ENCODE measurements around the gene DNHD1.

Gene DNHD1, protein sequence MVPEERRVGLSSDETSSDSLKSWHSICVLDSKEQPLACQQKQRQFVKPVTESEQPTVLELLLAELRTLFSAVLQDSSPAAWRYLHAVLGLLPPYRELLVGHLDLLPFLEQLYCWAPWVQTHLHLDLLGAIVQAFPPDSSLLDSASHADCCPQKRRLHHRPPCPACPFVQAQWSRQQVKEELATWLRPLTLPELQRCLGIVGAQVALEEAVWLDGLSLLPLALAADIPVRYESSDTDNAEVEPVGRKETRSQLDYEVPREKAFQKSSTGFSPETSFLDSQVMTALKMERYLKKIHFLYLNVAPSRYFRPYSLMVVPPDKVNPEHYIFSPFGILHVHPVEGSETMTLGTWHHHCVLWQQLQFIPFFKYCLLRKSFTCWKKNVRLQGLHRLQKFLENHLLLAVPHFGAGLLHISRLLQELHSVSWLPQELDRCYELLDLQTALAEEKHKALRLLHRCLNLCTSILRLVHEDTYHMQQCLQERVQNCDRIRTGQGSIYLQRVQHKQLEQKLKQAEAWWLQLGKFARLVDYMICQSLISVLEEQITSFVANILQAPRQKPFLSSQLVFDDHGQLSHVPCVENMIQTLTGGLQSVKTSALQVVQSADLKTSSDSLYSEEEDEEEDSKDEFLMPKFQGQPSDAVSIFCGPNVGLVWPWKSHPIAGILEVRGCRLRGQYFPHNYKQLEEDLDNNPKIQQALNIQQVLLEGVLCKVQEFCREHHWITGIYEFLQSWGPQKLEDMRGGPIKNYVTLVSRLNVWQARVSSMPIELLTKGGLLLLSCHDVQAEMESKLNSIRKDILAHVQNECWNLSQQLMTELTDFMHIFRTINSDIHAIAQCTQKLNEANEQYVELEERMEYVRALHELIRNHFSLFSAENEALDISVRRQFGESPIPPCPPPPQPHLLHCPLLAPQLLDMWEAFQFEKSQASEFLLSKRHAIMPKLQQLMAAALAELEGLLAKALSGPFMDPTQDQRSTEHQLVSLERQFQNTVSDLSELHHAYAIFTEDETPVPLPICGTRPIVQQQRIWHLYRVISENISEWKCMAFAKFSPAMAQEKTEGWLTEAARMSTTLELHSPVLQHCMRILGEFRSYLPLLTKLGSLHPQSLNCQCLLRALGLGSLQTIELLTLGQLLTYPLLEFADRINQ (N-terminal part only)

DNA sequence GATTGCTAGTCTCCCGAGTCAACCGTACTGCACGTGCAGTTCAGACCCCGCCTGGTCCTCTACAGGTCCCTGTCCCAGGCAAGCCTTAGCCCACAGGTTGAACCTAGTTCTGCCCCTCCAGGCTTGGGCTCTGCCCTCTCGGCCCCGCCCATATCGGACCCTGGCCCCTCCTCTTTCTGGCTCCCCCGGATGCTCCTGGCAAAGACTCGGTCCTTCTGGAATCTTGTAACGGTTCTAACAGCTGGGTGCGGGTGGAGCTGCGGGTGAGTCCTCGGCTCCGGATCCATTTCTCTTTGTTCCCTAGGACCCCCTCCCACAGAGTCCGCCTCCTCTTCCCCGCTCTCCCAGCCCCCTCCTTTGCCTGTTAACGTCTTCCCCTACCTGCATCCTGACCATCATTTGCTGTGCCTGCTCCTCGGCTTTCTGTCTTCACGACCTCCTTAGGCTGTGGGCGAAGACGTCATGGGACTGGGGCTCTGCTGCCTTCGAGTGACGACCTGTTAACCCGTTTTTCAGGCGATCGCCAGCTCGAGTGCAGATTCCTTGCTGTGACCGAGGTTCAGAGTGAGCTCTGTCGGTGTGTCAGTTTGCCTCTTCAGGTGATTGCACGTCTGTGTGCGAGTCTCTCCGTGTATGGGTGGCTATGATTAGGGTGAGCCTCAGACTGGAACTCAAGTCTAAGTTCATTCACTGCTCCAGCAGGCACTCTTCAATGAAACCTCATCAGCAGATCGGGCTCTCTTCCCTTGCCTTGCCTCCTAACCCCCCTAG, at the start of gene DNHD1:
Gene DNHD1 (plus strand): TSS at position 212 of the 771 bp plus-strand sequence. CDS start 936 bp downstream, outside the sequence.
- DNase-seq, result no peak

DNA sequence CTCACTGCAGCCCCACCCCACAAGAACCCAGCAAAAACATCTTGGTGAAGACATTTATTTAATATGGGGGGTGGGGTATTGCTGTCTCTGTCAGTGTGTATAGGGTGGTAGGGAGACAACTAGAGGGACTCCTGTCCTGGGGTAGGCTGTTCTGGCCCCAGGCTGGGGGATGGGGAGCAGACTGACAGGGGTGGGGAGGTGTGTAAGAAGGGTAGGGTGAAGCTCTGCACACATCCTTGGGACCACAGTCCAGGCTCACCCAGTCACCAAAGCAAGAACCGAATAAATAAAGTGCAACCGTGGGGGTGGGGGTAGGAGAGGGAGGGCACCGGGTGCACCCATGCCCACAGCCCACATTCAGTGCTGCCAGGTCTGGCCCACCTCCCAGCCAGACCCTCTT, 48.5 kb upstream of the DNHD1 start:
- no peak for DNase-seq

DNA sequence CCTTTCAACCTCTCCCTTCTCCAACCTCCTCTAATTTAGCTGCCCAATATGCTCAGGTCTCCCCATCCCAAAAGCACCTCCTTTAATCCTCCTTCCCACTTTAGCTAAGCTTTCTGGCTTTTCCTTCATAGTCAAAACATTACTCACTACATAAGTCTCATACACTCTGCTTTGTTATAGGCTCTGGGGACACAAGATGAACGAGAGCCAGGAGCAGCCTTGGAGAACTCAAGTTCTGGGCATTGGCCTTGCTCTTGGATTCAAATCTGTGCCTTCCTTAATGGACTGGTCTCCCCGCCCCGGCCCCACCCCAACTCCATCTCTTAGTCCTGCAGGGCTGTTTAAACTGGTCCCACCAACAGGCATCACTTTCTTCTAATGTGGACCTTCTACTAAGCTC, 44.9 kb upstream of the DNHD1 start:
- no peak for DNase-seq

DNA sequence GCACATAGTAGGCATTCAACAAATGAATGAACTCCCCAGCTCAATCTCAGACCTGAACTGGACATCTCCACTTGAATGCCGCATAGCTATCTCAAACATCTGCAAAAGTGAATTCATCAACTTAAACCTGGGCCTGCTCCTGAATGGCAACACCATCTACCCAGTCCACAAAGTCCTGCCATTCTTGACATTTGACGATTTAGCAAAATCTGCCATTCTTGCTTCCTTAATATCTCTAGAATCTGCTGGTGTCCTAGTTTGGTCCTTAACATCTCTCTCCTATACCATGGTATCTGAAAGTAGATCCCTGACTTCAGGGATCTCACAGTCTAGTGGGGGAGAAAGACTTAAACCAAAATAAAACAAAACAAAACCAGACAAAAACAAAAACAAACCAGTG, 43.9 kb upstream of the DNHD1 start:
- DNase-seq, result no peak

DNA sequence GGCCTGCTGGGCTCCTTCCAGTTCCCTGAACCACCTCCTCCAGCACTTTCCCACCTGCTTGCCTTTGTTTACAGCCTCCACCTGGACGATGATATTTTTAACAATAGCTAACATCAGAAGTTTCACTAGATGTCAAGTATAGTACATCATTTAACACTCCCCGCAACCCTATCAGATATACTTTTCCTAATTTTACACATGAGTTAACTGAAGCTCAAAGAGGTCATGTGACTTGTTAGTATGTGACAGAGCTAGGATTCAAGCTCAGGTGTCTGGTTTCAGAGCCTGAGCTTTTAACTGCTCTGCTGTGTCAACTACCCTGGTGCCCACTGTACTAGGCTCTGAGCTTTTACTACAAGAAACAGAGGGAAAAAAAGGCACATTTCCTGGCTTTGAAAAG, 42.0 kb upstream of the DNHD1 start:
- no peak for DNase-seq

DNA sequence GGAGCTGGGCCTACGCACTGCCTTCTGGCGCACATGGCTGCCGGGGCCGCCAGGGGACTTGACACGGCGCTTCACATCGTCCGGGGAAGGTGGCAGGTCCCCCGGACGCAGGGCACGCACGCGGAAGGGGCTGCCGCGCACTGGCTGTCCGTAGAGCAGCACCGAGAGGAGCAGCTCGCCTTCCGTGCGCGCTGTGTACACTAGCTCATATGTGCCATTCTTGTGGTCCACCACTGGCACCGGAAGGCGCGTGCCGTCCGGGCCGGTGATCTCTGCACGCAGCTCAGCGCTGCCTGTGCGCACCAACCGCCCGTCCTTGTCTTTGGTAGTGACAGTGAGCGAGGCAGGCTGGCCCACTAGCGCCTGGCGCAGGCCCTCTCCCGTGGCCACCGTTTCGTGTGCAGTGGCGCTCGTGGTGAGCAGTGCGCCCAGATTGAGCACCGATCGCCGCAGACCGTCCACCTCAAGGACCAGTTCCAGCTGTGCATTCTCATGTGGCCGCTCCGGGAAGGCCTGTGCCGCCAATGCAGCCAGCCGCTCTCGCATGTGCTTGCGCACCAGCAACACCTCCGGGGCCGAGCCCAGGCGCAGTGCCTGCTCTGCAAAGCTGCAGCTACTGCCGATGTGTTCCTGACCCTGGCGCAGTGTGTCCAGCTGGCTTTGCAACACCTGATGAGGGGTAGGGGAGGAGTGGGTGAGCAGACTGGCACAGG, 40.6 kb upstream of the DNHD1 start:
- DNase-seq, result no peak

DNA sequence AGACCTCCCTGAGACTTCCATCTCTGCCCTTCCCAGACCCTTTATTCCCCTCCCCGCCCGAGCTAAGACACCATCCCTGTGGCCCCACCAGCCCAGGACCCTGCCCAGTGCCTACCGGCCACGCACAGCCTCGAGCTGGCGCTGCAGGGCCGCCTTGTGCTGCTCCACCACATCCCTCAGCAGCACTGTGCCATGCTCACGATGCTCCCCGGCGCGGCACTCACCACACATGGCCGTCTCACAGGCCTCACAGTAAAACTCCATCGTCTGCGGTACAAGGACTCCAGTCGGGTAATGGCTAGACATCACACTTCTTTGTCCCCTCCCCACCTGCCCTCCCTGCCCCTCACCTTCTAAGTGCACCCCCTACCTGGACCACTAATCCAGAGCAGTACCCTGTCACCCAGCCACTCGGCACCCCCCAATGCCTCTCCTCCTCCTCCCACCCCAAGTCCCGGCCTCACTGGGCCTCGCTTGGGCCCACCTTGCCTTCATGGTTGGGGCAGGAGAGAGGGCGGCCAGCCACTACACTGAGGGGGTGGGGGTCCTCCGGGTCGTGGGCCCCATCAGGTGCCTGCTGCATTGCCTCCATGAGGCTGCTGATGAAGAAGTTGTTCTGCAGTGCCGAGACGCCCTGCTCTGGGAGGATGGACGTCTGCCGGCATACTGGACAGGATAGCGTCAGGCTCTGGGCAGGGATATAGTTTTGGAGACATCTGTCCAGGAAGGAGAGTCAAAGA, 39.3 kb upstream of the DNHD1 start:
- DNase-seq, result no peak

DNA sequence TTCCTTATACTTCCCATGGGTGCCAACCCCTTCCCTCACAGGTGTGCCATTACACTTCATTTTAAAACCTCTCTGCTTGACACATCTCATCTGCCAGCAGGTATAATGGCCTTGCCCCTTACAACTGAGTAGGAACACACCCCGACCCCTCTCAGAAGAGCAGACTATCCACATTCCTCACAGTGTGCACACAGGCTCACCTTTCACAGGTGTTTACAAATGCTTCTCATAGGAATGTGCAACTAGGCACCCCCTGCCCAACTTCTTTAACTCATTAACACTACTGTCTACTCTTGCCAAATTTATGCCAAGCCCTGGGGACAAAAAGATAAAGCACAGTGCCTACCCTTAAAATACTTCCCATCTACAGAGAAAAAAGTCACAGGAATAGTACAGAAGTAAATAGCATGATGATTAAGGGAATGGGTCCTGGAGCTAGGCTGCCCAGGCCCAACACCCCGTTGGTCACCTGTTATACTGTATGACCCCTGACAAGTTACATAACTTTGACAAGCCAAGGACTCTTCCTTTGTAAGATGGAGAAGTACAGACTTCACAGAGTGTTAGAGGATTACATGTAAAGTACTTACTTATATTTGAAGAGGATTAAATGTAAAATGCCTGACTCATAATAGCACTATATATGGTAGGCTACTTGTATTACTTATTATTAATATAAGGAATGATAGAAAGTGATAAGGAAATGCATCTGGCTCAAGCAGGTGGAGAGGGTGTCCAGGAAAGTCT, 38.6 kb upstream of the DNHD1 start:
- no peak for DNase-seq

DNA sequence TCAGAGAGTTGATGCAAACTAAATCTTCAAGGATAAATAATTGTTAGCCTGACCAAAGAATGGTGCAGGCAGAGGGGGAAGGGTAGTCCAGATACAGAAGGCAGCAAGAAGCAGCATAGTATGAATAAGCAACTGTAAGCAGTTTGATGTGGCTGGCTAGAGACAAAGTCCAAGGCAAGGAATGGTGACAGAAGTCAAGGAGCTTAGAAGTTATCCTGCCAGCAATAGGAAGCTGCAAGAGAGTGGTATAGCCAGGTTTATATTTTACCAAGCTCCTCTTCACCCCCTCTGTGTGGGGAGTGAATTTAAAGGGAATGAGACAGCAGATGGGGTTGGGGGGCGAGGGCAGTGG, 38.0 kb upstream of the DNHD1 start:
- DNase-seq, result no peak

DNA sequence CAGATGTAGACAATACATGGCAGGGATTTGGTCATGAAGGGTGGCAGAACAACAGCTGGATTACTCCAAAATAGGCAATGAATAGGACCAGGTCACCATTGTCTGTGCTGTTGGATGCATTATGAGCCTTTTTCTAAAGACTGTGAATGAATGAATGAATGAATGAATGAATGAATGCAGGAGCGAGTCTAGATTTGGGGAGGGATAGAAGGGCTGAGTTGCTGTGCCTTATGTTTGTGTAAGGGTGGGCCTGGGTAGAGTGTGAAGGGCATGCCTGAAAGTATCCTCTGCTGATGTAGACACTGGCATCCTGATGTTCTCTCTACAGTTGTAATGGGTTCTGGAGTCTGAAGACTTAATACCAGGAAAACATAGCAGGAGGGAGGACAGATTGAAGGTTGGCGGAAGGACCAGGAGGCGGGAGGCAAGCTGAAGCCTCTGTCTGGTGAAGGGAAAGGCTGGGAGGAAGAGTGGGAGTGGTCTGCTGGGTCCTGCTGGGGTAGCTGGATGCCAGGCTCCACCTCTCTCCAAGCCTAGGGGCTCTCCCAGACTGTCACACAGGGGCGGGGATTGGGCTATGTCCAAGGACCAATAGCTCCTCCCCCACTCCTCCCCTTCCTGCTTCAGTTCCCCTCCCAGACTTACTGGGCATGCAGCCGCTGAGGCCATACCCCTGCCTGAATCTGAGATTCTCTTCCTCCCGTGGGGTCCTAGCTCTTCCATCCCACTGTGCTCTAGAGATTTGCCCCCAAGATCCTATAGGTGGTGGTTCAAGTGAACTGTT, 28.2 kb upstream of the DNHD1 start:
- DNase-seq, result peak; percentile 1

DNA sequence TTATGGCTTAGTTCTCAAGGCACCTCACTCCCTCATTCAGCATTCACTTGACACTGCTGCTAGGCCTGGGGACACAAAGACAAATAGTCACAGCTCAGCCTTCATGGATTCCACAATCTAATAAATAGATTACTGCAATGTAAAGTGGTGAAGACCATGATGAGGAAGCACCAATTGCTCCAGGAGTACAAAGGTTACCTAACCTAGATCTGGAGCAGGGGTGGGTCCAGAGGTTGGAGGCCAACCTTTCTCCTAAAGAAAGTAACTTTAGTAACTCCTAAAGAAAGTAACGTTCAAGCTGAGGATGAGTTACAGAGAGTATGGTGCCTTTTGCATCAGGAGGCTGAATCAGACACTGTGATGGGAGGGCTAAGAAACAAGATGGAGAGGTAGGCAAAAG, 27.5 kb upstream of the DNHD1 start:
- DNase-seq, result no peak

DNA sequence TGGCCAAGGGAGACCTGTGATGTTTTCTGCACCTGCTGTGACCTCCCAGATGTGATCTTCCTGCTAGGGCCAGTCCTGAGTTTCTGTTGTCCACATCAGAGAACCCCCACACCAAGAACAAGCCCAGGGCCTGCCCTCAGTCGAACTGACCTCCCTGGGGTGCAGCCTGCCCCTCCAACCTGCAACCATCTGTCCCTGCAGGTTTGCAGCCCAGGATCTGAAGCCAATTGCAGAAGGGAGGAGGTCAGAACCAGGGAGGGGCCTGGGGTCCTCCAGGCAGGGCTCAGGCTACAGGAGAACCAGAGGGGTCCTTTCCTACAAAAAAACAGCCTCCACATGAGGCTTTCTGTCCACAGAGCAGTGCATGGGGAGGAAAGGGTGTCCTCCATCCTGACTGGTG, 24.1 kb upstream of the DNHD1 start:
- DNase-seq, result no peak

DNA sequence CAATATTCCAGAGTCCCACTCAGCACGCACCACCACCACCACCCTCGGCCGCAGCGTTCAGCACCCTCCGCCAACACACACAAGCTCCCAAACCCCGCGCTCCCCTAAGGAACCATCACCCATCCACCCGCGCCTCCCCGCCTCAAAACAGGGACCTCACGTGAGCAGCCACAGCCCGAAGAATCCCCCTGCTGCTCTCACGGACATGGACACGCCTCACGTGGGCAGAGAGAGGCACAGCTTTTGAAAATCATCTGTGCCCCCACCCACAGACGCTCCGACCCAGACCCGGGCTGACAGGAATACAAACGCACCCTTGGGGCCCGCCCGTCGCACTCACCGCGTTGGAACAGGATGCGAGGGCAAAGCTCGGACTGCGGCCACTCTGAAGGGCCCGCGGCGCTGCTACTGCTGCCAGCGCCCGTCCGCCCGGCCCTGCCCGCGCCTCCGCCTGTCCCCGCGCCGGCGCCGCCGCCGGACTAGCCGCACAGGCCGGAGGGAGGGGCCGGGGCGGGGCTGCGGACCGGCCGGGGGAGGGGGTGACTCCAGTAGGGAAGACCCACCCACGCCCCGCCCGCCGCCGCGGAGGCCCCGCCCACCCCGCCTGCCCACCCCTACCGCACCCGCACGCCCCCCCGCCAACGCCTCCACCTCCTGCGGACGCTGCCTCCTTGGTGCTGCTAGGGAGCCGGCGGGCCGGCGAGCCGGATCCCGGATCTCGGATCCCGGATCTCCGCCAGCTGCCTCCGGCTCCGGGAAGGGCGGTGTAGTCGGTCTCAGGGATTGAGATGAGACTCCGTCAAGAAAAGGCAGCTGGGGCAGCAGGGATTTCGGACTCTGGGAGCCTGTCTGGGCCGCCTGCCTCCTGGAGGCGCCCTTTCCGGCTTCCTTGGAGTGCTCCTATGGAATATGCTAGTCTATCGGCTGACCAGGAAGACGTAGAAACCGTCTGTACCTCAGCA, 23.3 kb upstream of the DNHD1 start, which contains the start of gene TRIM3:
Gene TRIM3 (minus strand): TSS at position 491 of the 962 bp plus-strand sequence. CDS start 8,246 bp downstream, outside the sequence.
- DNase-seq, result peak; percentile 41

DNA sequence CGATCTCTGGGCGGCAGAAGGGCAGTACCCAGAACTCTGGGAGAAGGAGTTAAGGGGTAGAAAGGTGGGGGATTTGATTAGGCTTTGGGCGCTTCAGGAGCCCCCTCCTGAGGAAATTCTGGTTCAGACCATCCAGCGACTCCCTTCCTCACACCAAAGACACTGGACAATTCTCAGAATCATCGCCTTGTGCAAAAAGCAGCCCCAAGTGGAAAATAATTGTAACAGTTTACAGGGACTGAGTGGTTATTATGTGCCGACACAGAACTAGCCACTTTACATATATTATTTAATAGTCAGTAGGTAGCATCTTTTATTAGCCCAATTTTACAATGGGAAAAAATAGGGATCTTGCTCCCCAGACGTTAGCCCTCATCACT, 22.7 kb upstream of the DNHD1 start:
- no peak for DNase-seq

DNA sequence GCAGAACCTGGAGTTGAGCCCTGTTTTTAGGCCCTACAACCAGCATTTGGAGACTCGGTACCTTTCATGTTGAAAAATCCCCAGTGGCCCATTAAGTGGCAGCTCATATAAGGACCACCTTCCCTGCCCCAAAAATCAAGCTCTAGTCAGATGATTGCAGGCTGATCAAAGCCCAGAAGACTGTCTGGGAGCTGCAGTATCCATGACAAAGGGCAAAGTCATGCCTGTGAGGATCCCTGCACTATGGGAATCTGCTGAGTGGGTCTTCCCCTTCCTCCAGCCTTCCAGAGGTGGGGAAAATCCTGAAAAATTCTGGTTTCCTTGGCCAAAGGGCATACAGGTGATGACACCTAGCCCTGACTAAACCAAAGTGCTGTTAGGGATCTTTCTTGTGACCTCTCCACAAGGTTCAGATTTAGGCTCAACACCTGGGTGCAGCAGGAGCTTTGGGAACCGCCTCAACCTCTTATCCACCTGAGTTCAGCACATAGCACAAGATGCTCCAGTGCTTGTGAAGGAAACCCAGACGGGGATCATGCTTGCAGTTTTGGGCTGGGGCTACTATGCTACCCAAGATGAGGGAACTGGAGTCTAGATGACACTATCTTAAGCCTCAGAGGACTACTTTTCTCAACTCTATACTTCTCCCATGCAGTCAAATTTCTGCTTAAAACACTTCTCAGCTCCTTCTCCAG, 22.1 kb upstream of the DNHD1 start:
- DNase-seq, result no peak

DNA sequence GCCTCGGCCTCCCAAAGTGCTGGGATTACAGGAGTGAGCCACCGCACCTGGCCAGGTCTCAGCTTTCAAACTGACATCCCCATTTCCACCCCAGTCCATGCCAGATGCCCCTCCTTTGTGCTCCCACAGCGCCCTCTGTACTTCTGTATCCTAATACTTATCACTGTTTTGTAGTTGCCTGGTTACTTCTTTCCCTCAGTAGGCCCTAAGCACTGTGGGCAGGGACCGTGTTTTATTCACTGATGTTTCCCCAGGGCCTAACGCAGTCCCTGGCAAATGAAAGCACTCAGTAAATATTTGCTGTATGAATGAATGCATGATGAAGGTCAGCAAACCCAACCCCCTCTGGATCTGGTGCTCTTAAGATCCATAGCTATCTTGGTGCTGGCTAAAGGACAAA, 21.1 kb upstream of the DNHD1 start:
- no peak for DNase-seq

DNA sequence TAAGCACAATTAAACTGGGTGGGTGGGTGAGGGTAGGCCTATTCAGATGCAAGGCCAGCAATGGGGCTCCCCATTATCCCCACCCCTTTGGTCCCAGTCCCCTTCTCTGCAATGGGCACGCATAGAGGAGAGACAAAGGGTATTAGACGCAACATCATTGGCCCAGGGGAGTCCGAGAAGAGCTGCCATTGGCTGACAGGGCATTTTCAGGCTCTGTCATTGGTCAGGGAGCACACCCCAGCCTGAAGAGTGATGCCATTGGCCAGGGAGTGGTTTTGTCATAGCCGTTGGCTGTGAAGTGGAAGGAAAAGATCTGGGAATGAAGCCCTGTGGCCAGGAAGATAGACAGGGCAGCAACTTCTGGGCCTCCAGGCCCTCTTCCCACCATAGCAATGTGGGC, 20.5 kb upstream of the DNHD1 start:
- no peak for DNase-seq
